HS-27A (cell line): ENCODE measurements around the gene ZFYVE9.
"Not testable (repeated sequence)": the region's sequence is repeated elsewhere in the genome, so short reads cannot be mapped to it uniquely, and the experiment has no call there.

ENCODE experiments used
- DNase-seq: peaks from one replicate; pipeline ENCODE4 v3.0.0-alpha.2; 2012; ENCODE audit warnings: low read depth, missing footprints

The ZFYVE9 gene, protein sequence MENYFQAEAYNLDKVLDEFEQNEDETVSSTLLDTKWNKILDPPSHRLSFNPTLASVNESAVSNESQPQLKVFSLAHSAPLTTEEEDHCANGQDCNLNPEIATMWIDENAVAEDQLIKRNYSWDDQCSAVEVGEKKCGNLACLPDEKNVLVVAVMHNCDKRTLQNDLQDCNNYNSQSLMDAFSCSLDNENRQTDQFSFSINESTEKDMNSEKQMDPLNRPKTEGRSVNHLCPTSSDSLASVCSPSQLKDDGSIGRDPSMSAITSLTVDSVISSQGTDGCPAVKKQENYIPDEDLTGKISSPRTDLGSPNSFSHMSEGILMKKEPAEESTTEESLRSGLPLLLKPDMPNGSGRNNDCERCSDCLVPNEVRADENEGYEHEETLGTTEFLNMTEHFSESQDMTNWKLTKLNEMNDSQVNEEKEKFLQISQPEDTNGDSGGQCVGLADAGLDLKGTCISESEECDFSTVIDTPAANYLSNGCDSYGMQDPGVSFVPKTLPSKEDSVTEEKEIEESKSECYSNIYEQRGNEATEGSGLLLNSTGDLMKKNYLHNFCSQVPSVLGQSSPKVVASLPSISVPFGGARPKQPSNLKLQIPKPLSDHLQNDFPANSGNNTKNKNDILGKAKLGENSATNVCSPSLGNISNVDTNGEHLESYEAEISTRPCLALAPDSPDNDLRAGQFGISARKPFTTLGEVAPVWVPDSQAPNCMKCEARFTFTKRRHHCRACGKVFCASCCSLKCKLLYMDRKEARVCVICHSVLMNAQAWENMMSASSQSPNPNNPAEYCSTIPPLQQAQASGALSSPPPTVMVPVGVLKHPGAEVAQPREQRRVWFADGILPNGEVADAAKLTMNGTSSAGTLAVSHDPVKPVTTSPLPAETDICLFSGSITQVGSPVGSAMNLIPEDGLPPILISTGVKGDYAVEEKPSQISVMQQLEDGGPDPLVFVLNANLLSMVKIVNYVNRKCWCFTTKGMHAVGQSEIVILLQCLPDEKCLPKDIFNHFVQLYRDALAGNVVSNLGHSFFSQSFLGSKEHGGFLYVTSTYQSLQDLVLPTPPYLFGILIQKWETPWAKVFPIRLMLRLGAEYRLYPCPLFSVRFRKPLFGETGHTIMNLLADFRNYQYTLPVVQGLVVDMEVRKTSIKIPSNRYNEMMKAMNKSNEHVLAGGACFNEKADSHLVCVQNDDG (N-terminal part only)

DNA sequence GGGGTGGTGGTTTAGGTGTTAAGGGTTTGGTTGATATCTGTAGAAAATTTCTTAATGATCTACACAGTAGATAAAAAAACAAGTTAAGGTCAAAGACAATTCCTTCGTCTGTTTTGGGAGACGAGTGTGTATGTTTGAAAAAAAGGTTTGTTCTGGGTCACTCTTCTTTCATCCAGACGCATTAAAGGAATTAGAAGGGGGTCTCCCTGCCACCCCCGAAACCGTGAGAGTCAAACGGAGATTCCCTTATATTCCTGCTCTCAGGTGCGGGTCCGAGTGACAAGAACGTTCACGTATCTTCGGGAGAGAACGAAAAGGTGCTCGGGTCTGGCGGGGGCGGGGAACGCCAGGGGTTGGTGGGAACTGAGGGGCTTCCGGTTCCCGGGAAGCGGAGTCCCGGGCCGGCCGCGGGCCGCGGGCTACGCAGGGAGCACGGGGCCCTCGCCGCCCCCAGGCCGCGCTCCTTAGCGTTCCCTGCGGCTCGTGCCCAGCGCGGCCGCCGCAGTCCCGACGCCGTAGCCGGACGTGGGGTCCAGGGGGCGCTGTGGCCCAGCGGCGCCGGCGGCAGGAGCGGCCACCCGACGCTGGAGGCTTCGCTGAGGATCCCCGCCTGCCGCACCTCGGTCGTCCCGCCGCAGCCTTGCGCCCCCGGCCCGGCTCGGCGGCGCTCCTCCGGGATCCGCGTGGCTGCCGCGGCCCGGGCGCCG, at the start of gene ZFYVE9:
ZFYVE9 (plus strand) TSS at position 577 of the 707 bp plus-strand sequence. CDS start 91,118 bp downstream, outside the sequence.
- DNase-seq, result no peak

DNA sequence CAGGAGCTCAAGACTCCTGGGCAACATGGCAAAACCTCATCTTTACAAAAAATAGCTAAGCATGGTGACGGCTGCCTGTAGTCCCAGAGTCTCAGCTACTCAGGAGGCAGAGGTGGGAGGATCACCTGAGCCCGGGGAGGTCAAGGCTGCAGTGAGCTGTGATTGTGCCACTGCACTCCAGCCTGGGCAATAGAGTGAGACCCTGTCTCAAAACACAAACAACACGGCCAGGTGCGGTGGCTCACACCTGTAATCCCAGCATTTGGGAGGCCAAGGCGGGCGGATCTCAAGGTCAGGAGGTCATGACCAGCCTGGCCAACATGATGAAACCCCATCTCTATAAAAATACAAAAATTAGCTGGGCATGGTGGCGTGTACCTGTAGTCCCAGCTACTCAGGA, 47.6 kb upstream of the ZFYVE9 start:
- DNase-seq, result not testable (repeated sequence)

DNA sequence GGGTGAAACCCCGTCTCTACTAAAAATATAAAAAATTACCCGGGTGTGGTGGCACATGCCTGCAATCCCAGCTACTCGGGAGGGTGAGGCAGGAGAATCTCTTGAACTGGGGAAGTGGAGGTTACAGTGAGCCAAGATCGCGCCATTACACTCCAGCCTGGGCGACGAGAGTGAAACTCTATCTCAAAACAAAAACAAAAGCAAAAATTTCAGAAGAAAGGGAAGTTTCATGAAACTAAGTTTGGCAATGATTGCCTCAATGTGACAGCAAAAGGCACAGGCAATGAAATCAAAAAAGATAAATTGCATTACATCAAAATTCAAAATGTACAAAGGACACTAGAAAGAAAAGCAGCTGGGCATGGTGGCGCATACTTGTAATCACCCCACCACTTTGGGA, 45.7 kb upstream of the ZFYVE9 start:
- no peak for DNase-seq

DNA sequence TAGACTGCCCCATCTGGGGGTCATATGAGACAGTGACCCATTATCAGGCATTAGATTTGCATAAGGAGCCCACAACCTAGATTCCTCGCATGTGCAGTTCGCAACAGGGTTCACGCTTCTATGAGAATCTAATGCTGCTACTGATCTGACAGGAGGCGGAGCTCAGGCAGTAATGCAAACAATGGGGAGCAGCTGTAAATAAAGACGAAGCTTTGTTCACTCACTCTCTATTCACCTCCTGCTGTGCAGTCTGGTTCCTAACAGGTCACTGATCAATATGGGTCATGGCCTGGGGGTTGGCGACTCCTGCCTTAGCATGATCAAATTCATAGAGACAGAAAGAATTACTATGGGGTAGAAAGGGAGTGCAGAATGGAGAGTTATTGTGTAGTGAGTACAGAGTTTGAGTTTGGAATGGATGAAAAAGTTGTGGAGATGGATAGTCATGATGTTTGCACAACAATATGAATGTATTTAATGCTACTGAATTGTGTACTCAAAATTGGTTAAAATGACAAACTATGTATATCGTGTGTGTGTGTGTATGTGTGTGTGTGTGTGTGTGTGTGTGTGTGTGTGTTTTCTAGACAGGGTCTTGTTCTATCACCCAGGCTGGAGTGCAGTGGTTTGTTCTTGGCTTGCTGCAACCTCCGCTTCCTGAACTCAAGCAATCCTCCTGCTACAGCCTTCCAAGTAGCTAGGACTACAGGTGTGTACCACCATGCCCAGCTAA, 43.6 kb upstream of the ZFYVE9 start:
- DNase-seq, result no peak

DNA sequence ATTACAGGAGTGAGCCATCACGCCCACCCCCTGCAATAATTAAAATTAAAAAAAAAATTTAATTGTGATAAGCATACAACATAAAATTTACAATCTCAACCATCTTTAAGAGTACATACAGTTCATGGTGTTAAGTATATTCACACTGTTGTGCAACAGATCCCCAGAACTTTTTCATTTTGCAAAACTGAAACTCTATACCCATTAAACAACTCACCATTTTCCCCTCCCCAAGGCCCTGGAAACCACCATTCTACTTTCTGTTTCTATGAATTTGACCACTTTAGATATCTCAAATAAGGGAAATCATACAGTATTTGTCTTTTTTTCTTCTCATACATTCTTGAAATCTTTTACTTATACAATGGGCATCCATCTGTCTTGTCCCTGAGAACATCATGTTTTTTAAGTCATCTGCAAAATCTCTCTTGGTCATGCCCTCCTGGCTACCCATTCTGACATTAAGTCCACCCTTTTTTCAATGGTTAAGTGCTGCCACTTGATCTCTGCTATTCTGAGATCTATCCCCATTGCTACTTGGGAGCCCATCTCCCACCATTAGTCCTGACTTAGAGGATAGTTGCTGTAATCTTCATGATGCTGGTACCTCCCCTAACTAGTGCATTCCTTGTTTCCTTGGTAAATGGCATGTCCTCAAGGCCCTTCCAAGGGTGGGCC, 39.4 kb upstream of the ZFYVE9 start:
- no peak for DNase-seq

DNA sequence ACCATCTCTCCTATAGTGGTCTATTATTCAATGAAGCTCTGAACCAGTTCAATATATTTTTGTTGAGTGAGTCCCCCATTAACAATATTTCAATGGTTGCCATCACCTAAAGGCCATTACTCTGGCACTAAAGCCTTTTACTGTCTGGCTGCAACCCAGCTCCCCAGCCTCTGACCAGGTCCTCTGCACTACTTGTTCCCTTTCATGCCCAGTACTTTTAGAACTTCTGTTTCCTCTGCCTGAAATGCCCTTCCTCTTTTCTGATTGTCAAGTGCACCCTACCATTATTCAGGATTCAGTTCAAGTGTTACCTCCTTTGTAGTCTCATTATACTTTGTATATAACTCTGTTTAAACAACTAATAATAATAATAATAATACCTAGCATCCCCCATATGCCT, 30.4 kb upstream of the ZFYVE9 start:
- no peak for DNase-seq

DNA sequence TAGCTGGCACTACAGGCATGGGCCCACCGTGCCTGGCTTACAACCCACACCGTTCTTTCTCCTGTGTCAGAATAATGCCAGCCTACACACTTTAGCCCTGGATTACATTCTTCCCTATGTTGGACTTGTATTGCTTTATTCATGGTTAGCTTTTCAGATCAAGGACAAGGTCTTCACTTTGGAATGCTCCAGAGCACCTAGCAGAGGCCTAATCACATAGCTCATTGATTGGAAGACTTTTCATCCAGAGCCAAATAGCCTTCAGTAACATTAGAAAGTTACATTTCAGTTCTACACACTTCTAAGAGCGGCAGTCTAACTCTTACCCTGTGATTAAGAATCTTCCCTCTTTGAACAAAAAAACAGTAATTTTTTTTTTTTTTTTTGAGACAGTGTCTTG, 29.4 kb upstream of the ZFYVE9 start:
- no peak for DNase-seq

DNA sequence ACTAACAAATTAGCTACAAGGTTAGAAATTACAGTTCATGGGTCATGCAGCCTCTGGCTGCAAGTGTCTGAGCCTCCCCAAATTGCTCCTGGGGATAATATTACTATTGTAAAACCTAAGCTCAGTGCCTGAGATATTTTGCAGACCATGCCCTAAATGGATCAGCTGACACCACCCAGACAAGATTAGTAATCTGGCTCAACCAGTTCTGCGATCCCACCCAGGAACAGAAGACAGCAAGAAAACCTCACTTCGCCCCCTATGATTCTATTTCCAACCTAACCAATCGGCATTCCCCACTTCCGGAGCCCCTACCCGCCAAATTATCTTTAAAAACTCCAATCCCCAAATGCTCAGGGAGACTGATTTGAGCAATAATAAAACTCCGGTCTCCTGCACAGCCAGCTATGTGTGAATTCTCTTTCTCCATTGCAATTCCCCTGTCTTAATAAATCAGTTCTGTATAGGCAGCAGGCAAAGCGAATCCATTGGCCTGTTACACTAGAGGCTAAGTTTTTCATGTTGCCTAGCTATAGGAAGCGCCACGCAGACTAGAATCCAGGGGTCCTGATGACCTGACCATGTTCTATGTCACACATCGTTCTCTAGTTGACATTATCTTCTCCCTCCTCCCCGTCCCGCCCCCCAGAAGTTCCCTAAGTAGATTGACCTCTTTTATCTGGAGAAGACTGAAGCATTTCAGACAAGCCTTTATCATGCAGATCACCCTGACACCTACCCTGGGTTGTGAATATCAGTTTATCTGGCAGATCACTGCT, 22.4 kb upstream of the ZFYVE9 start:
- no peak for DNase-seq

DNA sequence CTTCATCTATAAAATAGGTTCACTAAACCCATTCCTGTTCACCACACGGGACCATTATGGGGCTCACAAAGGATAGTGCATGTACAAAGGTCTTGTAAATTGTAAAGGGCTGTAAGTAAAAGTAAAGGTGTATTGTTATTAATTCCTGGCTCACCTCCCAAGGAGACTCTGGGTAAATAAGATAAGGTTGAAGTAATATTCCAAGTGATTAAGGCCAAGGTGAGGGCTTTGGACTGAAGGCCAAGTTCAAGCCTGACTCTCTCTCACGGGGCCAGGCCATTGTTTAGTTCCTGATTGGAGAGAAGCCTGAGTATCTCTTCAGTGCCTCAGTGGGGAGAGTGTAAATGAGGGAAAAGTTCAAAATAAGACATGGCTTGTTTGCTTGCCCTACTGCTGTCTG, 19.5 kb upstream of the ZFYVE9 start:
- DNase-seq, result no peak

DNA sequence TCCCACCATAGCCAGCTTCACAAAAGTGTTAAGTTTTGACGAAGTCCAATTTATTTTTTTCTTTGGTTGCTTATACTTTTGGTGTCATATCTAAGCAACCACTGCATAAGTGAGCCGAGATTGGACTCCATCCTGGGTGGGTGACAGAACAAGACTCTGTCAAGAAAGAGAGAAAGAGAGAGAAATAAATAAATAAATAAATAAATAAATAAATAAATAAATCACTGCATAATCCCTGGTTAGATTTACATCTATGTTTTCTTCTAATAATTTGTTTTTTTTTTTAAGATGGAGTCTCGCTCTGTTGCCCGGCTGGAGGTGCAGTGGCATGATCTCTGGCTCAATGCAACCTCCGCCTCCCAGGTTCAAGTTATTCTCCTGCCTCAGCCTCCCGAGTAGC, 18.3 kb upstream of the ZFYVE9 start:
- DNase-seq, result no peak

DNA sequence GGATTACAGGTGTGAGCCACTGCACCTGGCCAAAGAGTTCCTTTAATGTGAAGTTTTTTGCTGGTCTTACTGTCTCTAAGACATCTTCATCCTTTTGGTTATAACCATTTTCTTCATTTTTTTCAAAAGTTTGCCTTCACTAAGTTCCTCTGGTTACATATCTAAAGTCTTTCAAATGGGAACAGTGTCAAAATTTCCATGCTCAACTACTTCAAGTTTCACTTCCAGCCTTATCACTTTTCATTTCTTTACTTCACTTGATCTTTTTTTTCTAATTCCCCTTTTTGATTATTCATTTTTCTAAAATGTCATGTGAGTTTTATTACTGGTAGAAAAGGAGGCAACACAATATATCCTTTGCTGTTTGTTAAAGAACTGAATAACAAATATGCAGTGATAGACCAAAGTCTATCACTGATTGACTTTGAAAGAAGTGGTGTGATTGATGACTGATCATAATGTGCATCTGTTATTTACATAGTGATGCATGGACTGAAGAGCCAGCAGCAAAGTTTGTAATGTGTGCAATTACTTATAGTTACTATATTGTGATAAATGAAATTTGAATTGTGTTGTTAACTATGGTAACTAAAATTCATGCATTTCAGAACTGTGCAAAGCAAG, 16.0 kb upstream of the ZFYVE9 start:
- DNase-seq, result no peak

DNA sequence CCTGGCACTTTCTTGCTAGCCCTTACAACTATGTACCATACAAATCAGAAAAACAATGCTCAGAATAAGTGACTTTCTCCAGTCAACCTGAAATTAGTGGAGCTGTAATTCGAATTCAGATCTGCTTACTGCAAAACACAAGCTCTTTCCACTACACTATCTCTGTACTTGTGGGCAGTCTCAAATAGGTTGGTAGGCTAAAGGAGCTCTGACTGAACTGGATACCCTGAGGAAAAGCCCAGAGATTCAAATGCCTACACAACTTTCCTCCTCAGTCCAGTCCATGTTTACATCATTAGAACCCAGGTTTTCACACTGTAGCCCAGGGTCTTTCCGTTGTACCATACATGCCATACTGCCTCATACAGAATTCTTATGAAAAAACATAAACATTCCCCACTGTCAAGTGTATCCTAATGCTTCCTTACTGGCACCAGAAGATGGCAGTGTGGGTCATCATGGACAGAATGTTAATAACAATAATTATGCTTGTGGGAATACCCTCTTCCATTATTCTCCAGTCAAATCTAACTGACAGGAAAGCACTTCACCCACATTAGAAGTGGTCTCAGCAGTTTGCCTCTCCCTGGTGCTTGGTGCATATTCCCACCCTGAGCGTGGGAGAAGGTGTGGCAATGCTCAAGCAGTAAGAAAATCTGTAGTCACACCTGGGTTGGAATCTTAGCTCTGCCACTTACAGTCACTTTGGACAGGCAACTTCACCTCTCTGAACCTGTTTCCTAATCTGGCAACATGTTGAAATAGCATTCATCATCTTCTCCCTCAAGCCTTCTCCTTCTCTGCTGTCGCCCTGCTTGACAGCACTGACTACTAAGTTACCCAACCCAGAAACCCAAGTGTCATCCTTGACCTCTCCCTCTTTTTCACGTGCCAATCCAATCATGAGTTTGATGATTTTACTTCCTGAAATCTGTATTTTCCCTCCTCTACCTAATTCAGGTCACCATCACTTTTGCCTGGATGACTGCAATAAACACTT, 14.4 kb upstream of the ZFYVE9 start:
- DNase-seq, result no peak

DNA sequence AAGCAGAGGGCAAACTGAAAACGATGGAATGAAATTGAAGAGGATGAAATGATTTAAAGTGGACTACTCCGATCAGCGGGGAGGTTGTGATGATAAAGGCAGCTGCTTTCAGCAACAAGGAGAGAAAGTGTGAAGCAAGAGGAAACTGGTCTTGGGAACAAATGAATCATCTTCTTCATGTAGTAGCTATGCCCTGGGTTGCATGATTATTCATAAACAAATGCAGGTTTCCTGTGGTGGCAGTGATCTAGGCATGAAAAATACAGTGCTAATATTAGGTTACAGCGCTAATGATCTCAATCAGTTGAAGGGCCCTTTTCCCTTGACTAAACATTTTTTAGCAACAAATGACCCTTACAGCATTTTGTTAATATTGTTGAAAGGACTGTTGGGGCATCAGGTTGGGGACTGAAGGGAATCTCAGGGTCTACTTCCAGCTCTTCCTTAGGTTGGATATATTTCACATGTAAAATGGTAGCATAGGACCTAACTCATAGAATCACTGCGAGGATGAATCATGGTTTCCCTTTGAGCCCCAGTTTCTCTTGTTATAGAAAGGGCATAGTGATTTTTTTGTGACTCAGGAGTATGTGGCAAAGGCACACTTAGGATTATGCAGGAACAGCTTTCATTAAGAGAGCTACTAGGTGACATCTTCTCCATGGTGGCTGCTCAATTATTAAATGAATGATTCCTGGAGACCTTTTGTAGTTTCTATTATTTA, 1.9 kb upstream of the ZFYVE9 start:
- DNase-seq, result no peak

DNA sequence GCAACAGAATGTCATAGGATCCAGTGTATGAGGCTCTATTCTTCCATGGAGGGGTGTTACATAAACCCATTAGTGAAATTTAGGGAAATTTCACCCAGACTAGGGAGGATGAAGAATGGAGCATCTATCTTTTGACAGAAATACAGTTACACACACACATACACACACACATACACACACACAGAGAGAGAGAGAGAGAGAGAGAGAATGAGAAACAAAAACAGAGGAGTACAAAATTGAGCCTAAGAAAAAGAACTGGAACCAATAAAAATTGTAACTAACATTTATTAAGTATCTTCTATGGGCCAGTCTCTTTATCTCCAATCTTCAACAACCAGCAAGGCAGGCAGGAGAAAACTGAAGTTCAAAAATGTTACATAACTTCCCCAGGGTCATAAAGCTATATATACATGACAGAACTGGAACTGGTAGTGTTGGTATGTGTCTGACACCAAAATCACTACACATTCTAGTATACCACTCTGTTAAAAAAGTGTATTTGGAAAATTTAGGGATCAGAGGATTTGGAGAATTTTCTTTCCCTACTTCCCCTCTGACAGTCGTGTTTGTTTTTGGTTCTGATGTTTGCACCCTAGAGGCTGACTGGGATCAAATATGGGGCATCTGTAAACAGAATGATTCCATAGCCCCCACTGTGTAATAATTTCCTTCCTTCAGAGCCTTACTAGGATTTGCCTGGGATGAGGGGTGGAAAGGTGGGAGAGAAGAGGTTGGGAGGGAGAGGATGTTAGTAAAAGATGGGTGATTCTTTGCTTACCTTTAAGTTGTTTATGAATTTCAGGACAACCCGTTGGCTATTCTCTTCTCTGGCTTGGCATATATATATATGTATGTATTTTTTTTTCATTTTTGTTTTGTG, 1.0 kb upstream of the ZFYVE9 start:
- no peak for DNase-seq

DNA sequence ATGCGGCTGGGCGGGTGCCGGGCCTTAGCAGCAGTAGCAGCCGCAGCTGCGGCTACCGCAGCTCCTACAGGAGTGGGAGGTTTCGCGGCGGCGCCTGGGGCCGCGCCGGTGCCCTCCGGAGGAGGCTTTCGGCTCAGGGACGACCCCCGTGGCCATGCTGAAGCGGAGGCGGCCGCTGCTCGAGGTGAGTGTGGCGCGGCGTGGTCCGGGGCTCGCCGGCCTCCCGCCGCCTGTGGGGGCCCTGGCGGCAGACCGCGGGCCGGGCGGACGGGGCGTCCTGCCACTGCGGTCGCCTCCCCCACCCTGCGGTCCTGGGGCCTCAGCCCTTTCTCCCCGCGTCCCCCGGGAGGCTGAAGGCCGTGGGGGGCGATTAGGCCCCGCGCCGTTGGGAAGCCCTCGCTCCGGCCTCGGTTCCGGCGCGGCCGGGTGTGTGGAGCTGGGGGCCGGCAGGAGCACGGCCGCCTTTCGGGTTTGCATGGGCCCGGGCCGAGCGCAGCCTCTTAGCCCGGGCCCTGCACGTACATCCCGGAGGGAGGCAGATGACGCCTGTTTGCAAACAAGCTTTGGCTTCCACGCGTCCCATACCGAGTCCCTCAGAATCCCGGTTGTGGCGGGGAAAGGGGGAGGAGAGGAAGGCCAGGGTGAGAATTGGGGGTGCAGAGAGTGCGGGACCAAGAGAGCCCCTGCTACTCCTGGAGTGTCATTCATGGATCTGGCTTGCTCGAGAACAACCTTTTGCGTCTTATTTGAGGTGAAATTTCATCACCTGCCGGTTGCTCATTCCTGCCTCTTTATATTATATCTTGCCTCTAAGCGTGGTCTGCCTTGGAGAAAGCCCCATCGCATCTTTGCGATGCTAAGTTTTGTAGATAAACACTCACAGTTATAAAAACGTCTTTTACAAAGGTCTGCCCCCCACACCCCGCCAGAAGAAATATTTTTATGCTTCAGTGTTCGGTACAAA, 613 bp downstream of the ZFYVE9 start:
- DNase-seq, result no peak
